Measurements from ENCODE around the gene CAMKK1. TPM values are rescaled to one million over a fixed set of nuclear protein-coding genes. Genes with fewer than 3 reads are reported as not detected.

Gene CAMKK1
- total RNA-seq, 1 experiment from 2014 or later: 10.1 TPM

DNA sequence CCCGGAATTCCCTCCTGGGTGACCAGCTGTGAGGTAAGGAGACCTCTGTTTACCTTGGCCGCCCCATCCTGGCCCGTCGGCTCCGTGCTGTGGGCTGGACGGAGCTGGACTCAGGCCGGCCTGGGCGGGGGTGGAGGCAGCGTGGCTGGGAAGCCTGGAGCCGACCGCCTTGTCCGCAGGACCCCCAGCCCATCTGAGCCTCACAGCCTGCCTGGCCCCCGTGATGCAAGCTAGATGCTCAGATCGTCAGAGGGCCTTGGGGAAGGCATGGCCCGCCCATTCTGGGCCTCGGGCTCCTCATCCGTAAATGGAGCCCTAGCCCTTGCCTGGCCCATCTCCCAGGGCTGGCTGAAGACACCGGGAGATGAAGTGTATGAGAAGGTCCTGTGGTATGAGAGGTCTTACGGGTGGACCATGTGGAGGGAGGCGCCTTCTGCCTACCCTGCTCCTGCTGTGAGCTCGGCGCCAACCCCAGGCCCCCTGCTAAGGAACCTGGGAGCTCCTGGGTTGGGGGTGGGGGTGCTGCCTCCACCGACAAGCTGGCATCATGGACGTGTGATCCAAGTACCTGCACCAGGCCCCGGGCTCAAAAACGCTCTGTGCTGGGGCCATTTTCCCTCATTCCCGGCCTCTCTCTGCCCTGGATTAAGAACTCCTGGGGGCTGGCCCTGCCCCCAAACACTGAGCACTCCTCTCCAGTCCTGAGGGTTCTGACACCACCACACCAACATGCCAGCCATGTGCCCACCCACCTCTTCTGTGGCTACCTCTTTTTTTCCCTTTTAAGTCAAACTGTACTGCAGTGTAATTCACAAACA, 28.9 kb upstream of the CAMKK1 start:
- Histone ChIP-seq H3K9ac (ENCODE audit: low read length) (no peak overlapping the region), H3K27me3 (ENCODE audit: low read length) (no peaks in the 10 kb centered on the region), H3K27ac (ENCODE audit: low read length) (no peak overlapping the region), H3K36me3 (ENCODE audit: low read depth, low read length) (no peaks in the 10 kb centered on the region), H4K20me1 (ENCODE audit: low read length) (no peaks in the 10 kb centered on the region), H2AFZ (ENCODE audit: low read length) (no peak overlapping the region), H3K9me2 (replicated peaks; ENCODE audit: low read length) (no peaks in the 10 kb centered on the region), H3F3A (ENCODE audit: low read length, unreplicated experiment) (no peaks in the 10 kb centered on the region), H3K4me2 (ENCODE audit: low read length) (no peak overlapping the region), H3K4me1 (ENCODE audit: insufficient read depth, low read length) (no peaks in the 10 kb centered on the region), H3K9me3 (ENCODE audit: low read length) (no peaks in the 10 kb centered on the region), H3K79me2 (ENCODE audit: low read length) (no peaks in the 10 kb centered on the region), H3K4me3 (ENCODE audit: low read length) (no peak overlapping the region)
- ChIA-PET POLR2A (ENCODE audit: unreplicated experiment) (no interaction called here), CTCF (no interaction called here)
- intact Hi-C loops (cut with micrococcal nuclease): no loop called here
- ATAC-seq (no peak), DNase-seq (no peak)
- BruUV-seq (replicated peaks): no TSS peak
- TF ChIP-seq, protein P1, sequence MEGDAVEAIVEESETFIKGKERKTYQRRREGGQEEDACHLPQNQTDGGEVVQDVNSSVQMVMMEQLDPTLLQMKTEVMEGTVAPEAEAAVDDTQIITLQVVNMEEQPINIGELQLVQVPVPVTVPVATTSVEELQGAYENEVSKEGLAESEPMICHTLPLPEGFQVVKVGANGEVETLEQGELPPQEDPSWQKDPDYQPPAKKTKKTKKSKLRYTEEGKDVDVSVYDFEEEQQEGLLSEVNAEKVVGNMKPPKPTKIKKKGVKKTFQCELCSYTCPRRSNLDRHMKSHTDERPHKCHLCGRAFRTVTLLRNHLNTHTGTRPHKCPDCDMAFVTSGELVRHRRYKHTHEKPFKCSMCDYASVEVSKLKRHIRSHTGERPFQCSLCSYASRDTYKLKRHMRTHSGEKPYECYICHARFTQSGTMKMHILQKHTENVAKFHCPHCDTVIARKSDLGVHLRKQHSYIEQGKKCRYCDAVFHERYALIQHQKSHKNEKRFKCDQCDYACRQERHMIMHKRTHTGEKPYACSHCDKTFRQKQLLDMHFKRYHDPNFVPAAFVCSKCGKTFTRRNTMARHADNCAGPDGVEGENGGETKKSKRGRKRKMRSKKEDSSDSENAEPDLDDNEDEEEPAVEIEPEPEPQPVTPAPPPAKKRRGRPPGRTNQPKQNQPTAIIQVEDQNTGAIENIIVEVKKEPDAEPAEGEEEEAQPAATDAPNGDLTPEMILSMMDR (conservative IDR thresholded peaks at IDR 0.05; ENCODE audit: low read depth, low read length): no peak
- no peak for TF ChIP-seq EZH2phosphoT487 (IDR thresholded peaks at IDR 0.05; ENCODE audit: borderline replicate concordance, low read length)
- TF ChIP-seq EZH2 (IDR thresholded peaks at IDR 0.05; ENCODE audit: low read length, unreplicated experiment): no peak

DNA sequence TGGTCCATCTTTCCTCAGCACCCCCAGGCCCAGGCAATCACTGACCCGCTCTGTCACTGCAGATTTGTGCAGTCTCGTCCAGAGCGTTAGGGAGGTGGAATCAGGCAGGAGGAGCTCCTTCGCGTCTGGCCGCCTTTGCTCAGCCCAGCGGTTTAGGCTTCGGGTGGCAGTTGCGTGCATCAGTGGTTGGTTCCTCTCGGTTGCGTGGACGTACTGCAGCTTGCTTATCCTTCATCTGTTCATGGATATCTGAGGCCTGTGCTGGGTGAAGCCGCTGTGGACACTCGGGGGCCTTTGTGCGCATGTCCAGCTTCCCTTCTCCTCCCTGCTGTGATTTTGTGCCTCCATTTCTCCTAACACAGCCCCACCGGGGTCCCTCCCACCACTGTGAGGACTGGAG, 28.2 kb upstream of the CAMKK1 start:
- intact Hi-C loops (cut with micrococcal nuclease): no loop called here
- BruUV-seq (replicated peaks): no TSS peak
- H3K79me2 ChIP-seq (ENCODE audit: low read length): no peaks in the 10 kb centered on the region
- DNase-seq (no peak), ATAC-seq (no peak)
- H3K4me3 ChIP-seq (ENCODE audit: low read length): no peak overlapping the region
- H3F3A ChIP-seq (ENCODE audit: low read length, unreplicated experiment): no peaks in the 10 kb centered on the region
- H4K20me1 ChIP-seq (ENCODE audit: low read length): no peaks in the 10 kb centered on the region
- H3K9me3 ChIP-seq (ENCODE audit: low read length): no peaks in the 10 kb centered on the region
- POLR2A ChIA-PET (ENCODE audit: unreplicated experiment): no interaction called here
- H3K27me3 ChIP-seq (ENCODE audit: low read length): no peaks in the 10 kb centered on the region
- no peaks in the 10 kb centered on the region for H3K36me3 ChIP-seq (ENCODE audit: low read depth, low read length)
- CTCF ChIA-PET: no interaction called here
- H2AFZ ChIP-seq (ENCODE audit: low read length): no peak overlapping the region
- H3K9ac ChIP-seq (ENCODE audit: low read length): no peak overlapping the region
- no peaks in the 10 kb centered on the region for H3K9me2 ChIP-seq (replicated peaks; ENCODE audit: low read length)
- no peak overlapping the region for H3K27ac ChIP-seq (ENCODE audit: low read length)
- H3K4me1 ChIP-seq (ENCODE audit: insufficient read depth, low read length): no peaks in the 10 kb centered on the region
- TF ChIP-seq, protein P1 (conservative IDR thresholded peaks at IDR 0.05; ENCODE audit: low read depth, low read length): no peak
- no peak for TF ChIP-seq EZH2 (IDR thresholded peaks at IDR 0.05; ENCODE audit: low read length, unreplicated experiment)
- H3K4me2 ChIP-seq (ENCODE audit: low read length): no peak overlapping the region

DNA sequence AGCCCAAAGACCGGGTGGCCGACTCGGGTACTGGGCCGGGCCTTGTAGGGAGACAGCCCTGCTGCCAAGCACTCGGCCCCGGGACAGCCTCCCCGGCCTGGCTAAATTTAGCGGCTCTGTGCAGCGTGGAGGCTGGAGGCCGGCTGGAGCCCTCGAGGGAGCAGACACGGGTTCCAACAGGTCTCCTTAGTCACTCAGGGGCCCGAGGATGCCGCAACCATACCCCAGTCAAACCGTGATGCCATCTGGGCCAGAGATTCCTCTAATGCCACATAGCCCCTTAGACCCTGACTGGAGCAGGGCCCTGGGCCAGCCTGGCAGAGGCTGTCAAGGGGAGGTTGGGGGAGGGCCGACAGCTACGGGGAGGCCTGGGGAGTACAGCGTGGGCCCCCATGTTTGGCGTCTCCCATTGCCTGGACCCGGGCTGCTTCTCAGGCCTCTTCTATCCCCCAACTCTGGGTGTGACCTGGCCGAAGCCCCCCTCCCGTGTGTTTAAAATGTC, 26.3 kb upstream of the CAMKK1 start:
- H3K9me3 ChIP-seq (ENCODE audit: low read length): no peaks in the 10 kb centered on the region

More for the DNA sequence above, 26.3 kb upstream of the CAMKK1 start:
- no peak for ATAC-seq
- Histone ChIP-seq H3K4me2 (ENCODE audit: low read length) (no peak overlapping the region), H2AFZ (ENCODE audit: low read length) (no peak overlapping the region), H3K4me3 (ENCODE audit: low read length) (no peak overlapping the region), H3K27ac (ENCODE audit: low read length) (no peak overlapping the region), H3K36me3 (ENCODE audit: low read depth, low read length) (no peaks in the 10 kb centered on the region), H3K27me3 (ENCODE audit: low read length) (no peaks in the 10 kb centered on the region), H3F3A (ENCODE audit: low read length, unreplicated experiment) (no peaks in the 10 kb centered on the region), H3K79me2 (ENCODE audit: low read length) (no peaks in the 10 kb centered on the region), H4K20me1 (ENCODE audit: low read length) (no peaks in the 10 kb centered on the region), H3K9ac (ENCODE audit: low read length) (no peak overlapping the region), H3K4me1 (ENCODE audit: insufficient read depth, low read length) (no peaks in the 10 kb centered on the region), H3K9me2 (replicated peaks; ENCODE audit: low read length) (no peaks in the 10 kb centered on the region)
- intact Hi-C loops (cut with micrococcal nuclease): no loop called here
- BruUV-seq (replicated peaks): no TSS peak
- DNase-seq: no peak
- POLR2A ChIA-PET (ENCODE audit: unreplicated experiment): no interaction called here
- CTCF ChIA-PET: no interaction called here
- TF ChIP-seq, protein P1 (conservative IDR thresholded peaks at IDR 0.05; ENCODE audit: low read depth, low read length): no peak
- TF ChIP-seq EZH2 (IDR thresholded peaks at IDR 0.05; ENCODE audit: low read length, unreplicated experiment): no peak
- no peak for TF ChIP-seq EZH2phosphoT487 (IDR thresholded peaks at IDR 0.05; ENCODE audit: borderline replicate concordance, low read length)

Data from PC-3 (cell line).